Lower leg skin (tissue), 4 donors: ENCODE results near the gene TCL1A. TPM values are rescaled to one million over a fixed set of nuclear protein-coding genes. Genes with fewer than 3 reads are reported as not detected.

Experiments used
- DNase-seq, 2 donors: peaks; one replicate each; pipeline ENCODE4 v3.0.0-alpha.2; 2019; ENCODE audit warnings: low spot score in 2 of 2
- H3K4me3 ChIP-seq: fragments of 200-600 bp; sonication (generic); 2 replicates; pipeline ENCODE4 v1.5.1; 2017; ENCODE audit warnings: mild to moderate bottlenecking, low read depth; ENCODE audit not compliant: poor library complexity, severe bottlenecking
- POLR2A ChIP-seq, 2 donors: fragments of 450-650 bp; IDR thresholded peaks; one replicate each; pipeline ENCODE4 v1.6.1; 2016 to 2017; ENCODE audit warnings: antibody characterized with exemption in 2 of 2, mild to moderate bottlenecking in 1 of 2, moderate library complexity in 1 of 2
- WGBS, 2 donors: methylation state at CpG; one replicate each; pipeline ENCODE4 v1.1.5; 2018; 5-methylcytosine and 5-hydroxymethylcytosine counted together
- intact Hi-C: fragments of 100-400 bp; cut with DNase I; formaldehyde crosslinking; loops from one replicate; pipeline ENCODE4 v1.15.0; 2023; ENCODE audit warnings: low total_unique reads
- total RNA-seq, 4 donors: library from RNA; depleted of rRNA; stranded (reverse); fragments of >200 nt; gene quantifications; one replicate each; pipeline ENCODE4 v1.1.0, GENCODE V29; 2016
- TF ChIP-seq, protein P1 (sequence below), 3 donors: fragments of 450-650 bp; IDR thresholded peaks; one replicate each; pipeline ENCODE4 v1.5.1; 2016; ENCODE audit warnings: antibody characterized with exemption in 3 of 3, mild to moderate bottlenecking in 3 of 3, moderate library complexity in 2 of 3

TCL1A gene
- total RNA-seq, 4 donors from 2014 or later: not detected

DNA sequence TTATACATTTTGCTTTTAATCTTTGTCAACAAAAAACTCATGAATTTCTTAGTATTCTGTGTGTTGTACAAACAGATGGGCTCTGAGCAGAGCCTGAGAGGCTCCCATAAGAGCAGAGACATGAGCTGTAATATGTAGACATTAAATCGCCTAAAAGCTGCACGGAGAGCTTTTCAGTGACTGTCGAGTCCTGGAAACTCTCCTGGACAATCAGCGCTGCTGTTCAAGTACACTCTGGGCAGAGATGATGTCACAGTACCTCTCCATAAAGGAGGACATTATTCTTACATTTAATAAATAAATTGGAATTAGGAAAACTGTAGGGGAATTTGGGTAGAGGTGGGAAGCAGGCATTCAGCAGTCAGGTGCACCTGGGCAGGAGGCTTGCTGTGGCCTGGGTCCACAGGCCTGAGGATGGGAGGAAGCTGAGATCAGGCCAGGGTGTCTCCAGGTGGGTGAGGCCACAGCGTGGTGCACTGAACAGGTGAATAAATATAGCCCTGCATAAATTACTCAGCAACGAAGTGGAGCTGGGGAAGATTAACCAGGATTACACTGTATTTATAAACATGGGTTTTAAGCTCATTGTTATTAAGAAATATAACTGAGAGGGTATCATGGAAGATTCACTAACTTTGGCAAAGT, 13.3 kb upstream of the TCL1A start:
- no peak overlapping the region for H3K4me3 ChIP-seq
- 80 to 83% methylated on average over 6 of the region's 6 CpGs for WGBS, 2 donors

DNA sequence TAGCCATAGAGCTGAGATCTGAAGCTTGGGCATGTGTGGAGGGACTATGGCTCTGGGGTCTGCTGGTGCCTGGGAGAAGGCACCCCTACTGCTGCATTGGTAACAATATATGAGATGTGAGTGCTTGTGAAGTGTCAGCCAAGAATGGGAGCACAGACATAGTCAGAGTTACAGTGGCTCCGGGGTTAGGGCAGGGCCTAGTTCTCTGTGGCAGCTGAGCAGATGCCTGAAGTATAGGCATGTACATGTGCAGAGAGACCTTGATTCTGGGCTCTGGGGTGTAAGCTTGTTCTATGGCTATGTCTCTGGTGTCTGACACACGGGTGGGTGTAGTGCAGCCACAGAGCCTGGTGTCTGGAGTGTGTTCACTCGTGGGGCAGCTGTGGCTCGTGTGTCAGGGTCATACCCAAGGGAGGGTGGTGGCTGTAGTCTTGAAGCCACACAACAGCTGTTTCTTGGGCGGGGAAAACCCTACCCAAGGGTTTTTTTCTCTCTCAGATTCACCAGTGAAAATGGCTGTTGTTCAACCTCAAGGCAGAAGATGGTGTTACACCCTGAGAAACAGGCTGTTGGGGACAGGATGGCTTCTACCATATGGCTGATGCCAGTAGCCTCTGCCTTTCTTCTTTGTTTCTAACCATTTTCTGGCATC, 11.9 kb upstream of the TCL1A start:
- intact Hi-C loops: no loop called here
- H3K4me3 ChIP-seq: no peak overlapping the region
- no peak for TF ChIP-seq POLR2A (IDR thresholded peaks at IDR 0.05)
- DNase-seq: no peak
- 68 to 74% methylated on average over 5 of the region's 5 CpGs for WGBS, 2 donors

More for the DNA sequence above, 13.3 kb upstream of the TCL1A start:
- no peak for DNase-seq
- intact Hi-C loops: no loop called here
- TF ChIP-seq POLR2A (IDR thresholded peaks at IDR 0.05): no peak
- TF ChIP-seq, protein P1, sequence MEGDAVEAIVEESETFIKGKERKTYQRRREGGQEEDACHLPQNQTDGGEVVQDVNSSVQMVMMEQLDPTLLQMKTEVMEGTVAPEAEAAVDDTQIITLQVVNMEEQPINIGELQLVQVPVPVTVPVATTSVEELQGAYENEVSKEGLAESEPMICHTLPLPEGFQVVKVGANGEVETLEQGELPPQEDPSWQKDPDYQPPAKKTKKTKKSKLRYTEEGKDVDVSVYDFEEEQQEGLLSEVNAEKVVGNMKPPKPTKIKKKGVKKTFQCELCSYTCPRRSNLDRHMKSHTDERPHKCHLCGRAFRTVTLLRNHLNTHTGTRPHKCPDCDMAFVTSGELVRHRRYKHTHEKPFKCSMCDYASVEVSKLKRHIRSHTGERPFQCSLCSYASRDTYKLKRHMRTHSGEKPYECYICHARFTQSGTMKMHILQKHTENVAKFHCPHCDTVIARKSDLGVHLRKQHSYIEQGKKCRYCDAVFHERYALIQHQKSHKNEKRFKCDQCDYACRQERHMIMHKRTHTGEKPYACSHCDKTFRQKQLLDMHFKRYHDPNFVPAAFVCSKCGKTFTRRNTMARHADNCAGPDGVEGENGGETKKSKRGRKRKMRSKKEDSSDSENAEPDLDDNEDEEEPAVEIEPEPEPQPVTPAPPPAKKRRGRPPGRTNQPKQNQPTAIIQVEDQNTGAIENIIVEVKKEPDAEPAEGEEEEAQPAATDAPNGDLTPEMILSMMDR (IDR thresholded peaks at IDR 0.05): no peak

DNA sequence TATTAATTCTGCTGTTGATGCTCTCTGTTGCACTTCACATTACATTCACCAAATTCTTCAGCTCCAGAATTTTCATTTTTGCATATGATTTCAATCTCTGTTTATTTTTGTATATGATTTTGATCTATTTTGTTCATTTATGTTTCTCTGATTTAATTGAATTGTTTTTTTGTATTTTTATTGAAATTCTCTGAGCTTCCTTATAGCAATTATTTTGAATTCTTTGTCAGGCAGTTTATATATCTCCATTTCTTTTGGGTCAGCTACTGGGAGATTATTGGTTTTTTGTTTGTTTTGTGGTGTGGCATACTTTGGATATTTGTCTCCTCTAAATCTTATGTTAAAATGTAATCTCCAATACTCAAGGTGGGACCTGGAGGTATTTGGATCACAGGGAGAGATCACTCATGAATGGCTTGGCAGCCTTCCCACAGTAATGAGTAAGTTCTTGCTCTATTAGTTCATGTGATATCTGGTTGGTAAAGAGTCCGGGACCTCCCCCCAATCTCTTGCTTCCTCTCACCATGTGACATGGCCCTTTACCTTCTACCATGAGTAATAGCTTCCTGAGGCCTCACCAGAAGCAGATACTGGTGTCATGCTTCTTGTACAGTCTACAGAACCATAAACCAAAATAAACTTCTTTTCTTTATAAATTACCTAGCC, 8.7 kb upstream of the TCL1A start:
- WGBS, 2 donors: 69 to 79% methylated on average over 1 of the region's 1 CpG
- H3K4me3 ChIP-seq: no peak overlapping the region
- no peak for TF ChIP-seq POLR2A (IDR thresholded peaks at IDR 0.05)
- TF ChIP-seq, protein P1 (IDR thresholded peaks at IDR 0.05): no peak
- intact Hi-C loops: no loop called here
- DNase-seq: no peak

DNA sequence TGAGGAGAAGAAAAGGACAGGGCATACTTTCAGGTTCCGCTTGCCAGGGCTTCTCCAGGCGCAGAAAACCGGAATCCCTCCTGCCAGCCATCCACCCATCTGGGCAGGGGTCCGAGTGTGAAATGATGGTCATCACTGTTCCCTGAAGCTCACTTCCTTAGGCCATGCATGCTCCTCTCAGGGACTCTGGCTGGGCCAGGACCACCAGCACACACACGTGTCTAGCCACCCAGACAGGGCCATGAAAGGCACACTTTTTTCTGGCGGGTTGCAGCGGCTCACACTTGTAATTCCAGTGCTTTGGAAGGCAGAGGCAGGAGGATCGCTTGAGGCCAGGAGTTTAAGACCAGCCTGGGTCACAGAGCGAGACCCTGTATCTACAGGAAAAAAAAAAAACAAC, 1.5 kb downstream of the TCL1A start:
- TF ChIP-seq, protein P1 (IDR thresholded peaks at IDR 0.05): no peak
- no peak for TF ChIP-seq POLR2A (IDR thresholded peaks at IDR 0.05)
- 87 to 89% methylated on average over 8 to 9 of the region's 9 CpGs for WGBS, 2 donors
- no peak for DNase-seq
- H3K4me3 ChIP-seq: peak overlapping the region; percentile 2
- intact Hi-C loops: no loop called here

DNA sequence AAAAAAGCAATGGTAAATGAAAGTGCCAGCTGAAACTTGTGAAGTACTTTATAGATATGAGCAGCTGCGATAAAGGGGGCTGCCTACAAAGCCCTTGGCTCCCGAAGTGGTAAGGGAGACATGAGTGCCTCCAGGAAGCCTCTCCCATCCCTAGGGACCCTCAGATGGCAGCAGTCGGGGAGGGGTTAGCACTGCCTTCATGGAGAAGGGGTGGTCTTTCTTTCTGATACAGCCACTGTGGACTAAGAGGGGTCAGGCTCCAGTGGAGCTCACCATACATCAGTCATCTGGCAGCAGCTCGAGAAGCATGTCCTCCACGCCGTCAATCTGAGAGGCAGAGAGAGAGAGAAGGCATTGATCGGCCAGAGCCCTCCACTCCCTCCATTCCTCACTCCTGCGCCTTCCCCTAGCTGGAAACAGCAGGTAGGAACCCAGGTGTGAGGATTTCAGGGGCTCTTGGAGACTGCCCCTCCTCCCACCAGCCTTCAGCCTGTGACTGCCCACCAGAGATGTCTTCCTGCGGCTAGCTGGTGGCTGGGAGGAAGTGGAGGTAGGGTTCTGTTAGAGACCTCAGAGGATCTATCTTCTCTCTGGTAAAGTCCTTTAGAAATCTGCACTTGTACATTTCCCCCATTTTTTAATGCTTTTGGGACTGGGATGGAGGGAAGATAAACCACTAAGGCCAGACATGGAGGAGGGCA, 2.3 kb downstream of the TCL1A start:
- 84 to 87% methylated on average over 9 of the region's 9 CpGs for WGBS, 2 donors
- TF ChIP-seq, protein P1 (IDR thresholded peaks at IDR 0.05): no peak
- TF ChIP-seq POLR2A (IDR thresholded peaks at IDR 0.05): no peak
- DNase-seq: no peak
- H3K4me3 ChIP-seq: no peak overlapping the region
- intact Hi-C loops: no loop called here

DNA sequence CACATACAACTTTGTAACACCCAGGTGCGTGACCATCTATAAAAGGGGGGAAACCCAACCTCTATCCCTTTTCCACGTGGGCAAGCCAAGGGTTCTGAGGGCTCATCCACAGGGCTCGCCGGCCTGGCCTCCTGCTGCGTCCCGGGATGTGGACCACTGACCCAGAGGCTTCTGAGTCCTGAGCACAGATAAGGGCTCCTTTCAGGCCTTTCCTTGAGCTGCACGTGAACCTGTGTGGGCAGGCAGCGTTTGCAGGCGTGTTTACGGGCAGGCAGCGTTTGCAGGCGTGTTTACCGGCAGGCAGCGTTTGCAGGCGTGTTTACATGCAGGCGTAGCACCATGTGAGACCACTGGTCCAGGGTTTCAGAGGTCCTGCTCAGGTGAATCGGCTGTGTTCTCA, 3.8 kb downstream of the TCL1A start:
- intact Hi-C loops: no loop called here
- 81 to 91% methylated on average over 17 of the region's 17 CpGs for WGBS, 2 donors
- H3K4me3 ChIP-seq: no peak overlapping the region
- TF ChIP-seq POLR2A (IDR thresholded peaks at IDR 0.05): no peak
- TF ChIP-seq, protein P1 (IDR thresholded peaks at IDR 0.05): no peak
- no peak for DNase-seq
